Esophagus muscularis mucosa (tissue), 3 donors: ENCODE data around the gene STK33.

Experiments
- POLR2A ChIP-seq: fragments of 450-650 bp; IDR thresholded peaks from one replicate; pipeline ENCODE4 v1.6.1; 2017; ENCODE audit warnings: antibody characterized with exemption, moderate library complexity, mild to moderate bottlenecking, low read depth
- POLR2AphosphoS5 ChIP-seq, 2 donors: sonication (generic); formaldehyde crosslinking; IDR thresholded peaks; one replicate each; pipeline ENCODE4 v1.6.1; 2017; ENCODE audit warnings: antibody characterized with exemption in 2 of 2
- TF ChIP-seq, protein P1 (sequence below), 3 experiments: fragments of 200-600 bp in 2 of 3; fragments of 450-650 bp in 1 of 3; sonication (generic) in 2 of 3; IDR thresholded peaks; one replicate each; pipeline ENCODE4 v1.5.1; 2017 to 2019; ENCODE audit warnings: antibody characterized with exemption in 3 of 3, mild to moderate bottlenecking in 2 of 3, moderate library complexity in 1 of 3

DNA sequence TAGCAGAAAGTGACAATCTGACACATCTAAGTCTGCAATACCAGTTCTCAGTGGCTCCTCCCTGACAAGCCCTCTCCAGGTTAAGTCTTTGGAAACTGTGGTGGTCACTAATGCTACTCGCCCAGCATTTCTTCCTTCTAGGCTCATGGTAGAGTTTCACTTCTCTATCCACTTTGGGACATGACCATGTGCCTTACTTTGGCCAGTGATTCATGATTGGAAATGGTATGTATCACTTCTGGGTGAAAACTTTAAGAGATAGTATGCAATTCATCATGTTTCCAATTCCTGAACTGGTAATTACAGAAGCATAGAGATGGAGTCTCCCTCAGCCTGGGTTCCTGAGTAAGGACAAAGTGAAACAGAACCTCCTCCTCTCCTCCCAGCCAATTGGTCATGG is 178.8 kb downstream of the STK33 start:
- TF ChIP-seq, protein P1, sequence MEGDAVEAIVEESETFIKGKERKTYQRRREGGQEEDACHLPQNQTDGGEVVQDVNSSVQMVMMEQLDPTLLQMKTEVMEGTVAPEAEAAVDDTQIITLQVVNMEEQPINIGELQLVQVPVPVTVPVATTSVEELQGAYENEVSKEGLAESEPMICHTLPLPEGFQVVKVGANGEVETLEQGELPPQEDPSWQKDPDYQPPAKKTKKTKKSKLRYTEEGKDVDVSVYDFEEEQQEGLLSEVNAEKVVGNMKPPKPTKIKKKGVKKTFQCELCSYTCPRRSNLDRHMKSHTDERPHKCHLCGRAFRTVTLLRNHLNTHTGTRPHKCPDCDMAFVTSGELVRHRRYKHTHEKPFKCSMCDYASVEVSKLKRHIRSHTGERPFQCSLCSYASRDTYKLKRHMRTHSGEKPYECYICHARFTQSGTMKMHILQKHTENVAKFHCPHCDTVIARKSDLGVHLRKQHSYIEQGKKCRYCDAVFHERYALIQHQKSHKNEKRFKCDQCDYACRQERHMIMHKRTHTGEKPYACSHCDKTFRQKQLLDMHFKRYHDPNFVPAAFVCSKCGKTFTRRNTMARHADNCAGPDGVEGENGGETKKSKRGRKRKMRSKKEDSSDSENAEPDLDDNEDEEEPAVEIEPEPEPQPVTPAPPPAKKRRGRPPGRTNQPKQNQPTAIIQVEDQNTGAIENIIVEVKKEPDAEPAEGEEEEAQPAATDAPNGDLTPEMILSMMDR (IDR thresholded peaks at IDR 0.05) = no peak
- TF ChIP-seq POLR2A = no peak
- TF ChIP-seq POLR2AphosphoS5 (IDR thresholded peaks at IDR 0.05) = no peak
